Measurements from ENCODE around the gene CATSPERB.

- TF ChIP-seq POLR2A (IDR thresholded peaks at IDR 0.05) = no peak
- TF ChIP-seq CTCF (IDR thresholded peaks at IDR 0.05) = no peak
Measured at GRCh38 chr14:91685600-91685999, 46.3 kb downstream of the CATSPERB start.

Data from uterus (tissue), 2 donors.